ENCODE results near the gene ZNF599. TPM values are rescaled to one million over a fixed set of nuclear protein-coding genes. Genes with fewer than 3 reads are reported as not detected.

ZNF599 gene
- total RNA-seq: 4.6 and 7.7 TPM in 2 replicates

DNA sequence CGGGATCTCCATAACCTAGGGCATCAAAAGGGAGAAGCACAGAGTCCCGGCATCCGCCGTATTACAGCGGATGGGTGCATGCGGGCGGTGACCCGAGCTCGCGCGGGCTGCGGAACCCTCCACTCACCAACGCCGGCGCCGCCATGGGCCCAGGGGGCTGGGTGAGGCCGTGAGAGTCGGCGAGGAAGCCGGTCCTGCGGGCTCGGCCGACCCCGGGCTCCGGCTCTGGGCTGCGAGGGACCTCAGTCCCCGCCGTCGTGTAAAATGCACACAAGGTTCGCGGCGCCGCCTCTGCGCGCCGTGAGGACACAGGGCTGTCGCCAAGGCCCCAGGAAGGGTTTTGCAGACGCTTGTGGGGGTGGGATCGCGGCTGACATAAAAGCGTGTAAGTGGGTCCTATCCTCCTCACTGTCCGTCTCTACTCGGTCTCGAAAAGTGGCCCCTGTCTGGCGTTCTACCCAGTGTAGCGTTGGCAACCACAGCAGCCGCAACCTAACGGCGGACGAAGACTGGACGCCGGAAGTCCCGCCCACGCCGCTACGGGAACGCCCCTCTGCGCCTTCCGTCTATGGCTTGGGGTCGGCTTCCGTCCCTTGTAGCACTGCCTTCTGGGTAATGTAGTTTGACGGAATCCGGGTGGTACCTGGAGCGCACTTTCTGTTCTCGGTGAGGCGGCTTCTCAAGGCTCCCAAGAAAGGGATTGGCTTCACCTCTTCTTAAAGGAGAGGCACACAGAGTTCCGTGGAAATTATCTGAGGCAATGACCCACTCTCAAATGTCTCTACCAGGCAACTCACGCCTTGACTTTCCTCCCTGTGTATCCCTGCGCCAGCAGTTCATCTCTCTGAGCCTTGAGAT, at the start of gene ZNF599:
Gene ZNF599 (minus strand): TSS at position 519 of the 858 bp plus-strand sequence. CDS start 374 bp downstream, at position 145.
- TF ChIP-seq, protein P1, sequence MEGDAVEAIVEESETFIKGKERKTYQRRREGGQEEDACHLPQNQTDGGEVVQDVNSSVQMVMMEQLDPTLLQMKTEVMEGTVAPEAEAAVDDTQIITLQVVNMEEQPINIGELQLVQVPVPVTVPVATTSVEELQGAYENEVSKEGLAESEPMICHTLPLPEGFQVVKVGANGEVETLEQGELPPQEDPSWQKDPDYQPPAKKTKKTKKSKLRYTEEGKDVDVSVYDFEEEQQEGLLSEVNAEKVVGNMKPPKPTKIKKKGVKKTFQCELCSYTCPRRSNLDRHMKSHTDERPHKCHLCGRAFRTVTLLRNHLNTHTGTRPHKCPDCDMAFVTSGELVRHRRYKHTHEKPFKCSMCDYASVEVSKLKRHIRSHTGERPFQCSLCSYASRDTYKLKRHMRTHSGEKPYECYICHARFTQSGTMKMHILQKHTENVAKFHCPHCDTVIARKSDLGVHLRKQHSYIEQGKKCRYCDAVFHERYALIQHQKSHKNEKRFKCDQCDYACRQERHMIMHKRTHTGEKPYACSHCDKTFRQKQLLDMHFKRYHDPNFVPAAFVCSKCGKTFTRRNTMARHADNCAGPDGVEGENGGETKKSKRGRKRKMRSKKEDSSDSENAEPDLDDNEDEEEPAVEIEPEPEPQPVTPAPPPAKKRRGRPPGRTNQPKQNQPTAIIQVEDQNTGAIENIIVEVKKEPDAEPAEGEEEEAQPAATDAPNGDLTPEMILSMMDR (IDR thresholded peaks at IDR 0.05; ENCODE audit: insufficient read depth, low read length, poor library complexity, severe bottlenecking): no peak
- DNase-seq (ENCODE audit: low read depth): peak; percentile 65
- peak within 1 kb of the TSS; percentile 78 for H3K4me3 ChIP-seq (ENCODE audit: low read depth, low read length)
- no peaks in the 10 kb centered on the region for H3K27me3 ChIP-seq (ENCODE audit: control insufficient read depth, insufficient read depth, low read length)
- H3K36me3 ChIP-seq (ENCODE audit: control insufficient read depth, insufficient read depth, low read length): no peaks in the 10 kb centered on the region

DNA sequence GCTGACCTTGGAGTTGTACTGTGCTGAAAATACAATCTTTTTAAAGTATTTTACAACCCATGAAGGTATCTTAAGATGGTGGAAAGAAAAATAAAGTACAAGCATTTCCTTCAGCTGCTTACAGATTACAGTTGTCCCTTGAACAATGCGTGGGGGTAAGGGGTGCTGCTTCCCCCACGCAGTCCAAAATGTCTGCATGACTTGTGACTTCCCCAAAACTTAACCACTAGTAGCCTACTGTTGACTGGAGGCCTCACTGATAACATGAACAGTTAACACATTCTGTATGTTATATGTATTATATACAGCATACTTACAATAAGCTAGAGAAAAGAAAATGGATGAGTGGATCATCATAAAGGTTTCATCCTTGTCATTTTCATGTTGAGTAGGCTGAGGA, 45.3 kb upstream of the ZNF599 start:
- no peaks in the 10 kb centered on the region for H3K36me3 ChIP-seq (ENCODE audit: control insufficient read depth, insufficient read depth, low read length)
- TF ChIP-seq, protein P1 (IDR thresholded peaks at IDR 0.05; ENCODE audit: insufficient read depth, low read length, poor library complexity, severe bottlenecking): no peak
- DNase-seq (ENCODE audit: low read depth): no peak
- H3K27me3 ChIP-seq (ENCODE audit: control insufficient read depth, insufficient read depth, low read length): no peaks in the 10 kb centered on the region
- H3K4me3 ChIP-seq (ENCODE audit: low read depth, low read length): no peak overlapping the region

DNA sequence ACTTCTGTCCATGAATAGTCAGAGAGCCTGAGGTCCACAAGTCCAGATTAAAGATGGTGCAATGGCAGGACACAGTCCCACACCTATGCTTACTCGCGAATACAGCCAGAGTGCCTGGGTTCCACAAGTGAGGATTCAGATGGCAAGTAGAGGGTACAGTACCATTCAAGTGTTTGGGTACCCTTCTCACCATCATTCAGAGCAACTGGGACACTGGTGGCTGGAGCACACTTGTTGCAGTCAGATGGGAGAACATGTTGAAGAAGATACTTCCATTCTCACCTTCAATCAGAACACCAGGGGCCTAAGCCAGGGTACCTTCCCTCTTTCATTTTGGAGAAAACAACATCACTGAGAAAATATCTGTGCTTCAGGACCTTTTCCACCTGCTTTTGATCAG, 43.7 kb upstream of the ZNF599 start:
- Histone ChIP-seq H3K36me3 (ENCODE audit: control insufficient read depth, insufficient read depth, low read length) (no peaks in the 10 kb centered on the region), H3K4me3 (ENCODE audit: low read depth, low read length) (no peak overlapping the region), H3K27me3 (ENCODE audit: control insufficient read depth, insufficient read depth, low read length) (no peaks in the 10 kb centered on the region)
- TF ChIP-seq, protein P1 (IDR thresholded peaks at IDR 0.05; ENCODE audit: insufficient read depth, low read length, poor library complexity, severe bottlenecking): no peak
- no peak for DNase-seq (ENCODE audit: low read depth)

DNA sequence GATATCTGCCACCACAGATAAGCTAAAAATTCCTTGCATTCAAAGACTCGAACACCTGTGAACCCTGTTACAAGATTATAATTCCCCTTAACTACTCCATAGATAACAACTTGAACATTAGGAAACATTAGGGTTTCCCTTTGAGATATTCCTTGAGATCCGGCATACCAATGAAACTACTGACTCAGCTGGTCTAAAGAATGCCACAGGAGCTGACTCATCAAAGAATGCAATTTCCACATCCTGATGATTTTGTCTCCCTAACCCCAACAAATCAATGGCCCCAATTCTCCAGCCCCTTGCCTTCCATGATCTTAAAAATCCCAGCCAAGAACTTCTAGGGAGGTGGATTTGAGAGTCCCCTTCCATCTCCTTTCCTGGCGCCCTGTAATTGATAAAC, 35.6 kb upstream of the ZNF599 start:
- Histone ChIP-seq H3K36me3 (ENCODE audit: control insufficient read depth, insufficient read depth, low read length) (no peaks in the 10 kb centered on the region), H3K4me3 (ENCODE audit: low read depth, low read length) (no peak overlapping the region), H3K27me3 (ENCODE audit: control insufficient read depth, insufficient read depth, low read length) (no peaks in the 10 kb centered on the region)
- peak; percentile 2 for DNase-seq (ENCODE audit: low read depth)
- TF ChIP-seq, protein P1 (IDR thresholded peaks at IDR 0.05; ENCODE audit: insufficient read depth, low read length, poor library complexity, severe bottlenecking): no peak

DNA sequence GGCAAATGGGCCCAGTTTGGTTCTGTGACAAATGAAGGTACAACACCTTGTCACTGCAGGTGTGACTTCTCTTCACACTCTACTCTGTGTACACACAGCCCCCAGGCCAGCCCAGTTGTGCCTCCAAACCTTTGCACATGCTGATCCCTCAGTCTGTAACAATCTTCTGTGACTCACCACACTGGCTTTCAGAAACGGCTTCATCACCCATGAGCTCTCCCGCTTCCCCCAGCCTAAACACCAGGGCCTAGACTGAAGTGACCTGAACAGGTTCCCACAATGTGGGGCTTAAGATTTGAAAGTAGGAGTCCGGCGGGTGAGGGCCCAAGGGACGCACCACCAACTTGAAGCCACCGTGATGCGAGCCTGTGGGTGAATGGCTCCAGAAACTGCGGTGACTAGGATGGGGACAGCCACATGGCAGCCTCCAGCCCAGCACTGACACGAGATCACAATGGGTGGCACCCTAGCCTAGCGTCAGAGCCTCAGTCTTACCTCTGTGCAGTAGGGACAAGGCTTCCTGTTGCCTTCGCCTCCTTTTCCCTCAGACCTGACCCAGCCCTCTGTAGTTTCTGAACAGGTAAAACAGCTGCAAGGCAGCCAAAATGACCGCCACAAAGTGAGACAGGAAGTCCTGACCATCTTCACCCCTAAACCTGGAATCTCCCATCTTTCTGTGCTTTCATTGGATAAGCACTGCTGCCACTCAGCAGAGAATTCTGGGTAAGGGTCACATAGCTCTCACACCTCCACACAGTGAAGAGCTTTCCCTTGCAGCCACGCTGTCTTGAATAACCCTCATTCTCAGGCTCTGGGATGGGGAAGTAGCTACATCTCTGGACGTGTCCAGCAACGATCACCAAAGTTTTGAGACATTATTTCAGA, 34.2 kb upstream of the ZNF599 start:
- no peaks in the 10 kb centered on the region for H3K36me3 ChIP-seq (ENCODE audit: control insufficient read depth, insufficient read depth, low read length)
- H3K4me3 ChIP-seq (ENCODE audit: low read depth, low read length): no peak overlapping the region
- no peak for DNase-seq (ENCODE audit: low read depth)
- TF ChIP-seq, protein P1 (IDR thresholded peaks at IDR 0.05; ENCODE audit: insufficient read depth, low read length, poor library complexity, severe bottlenecking): no peak
- H3K27me3 ChIP-seq (ENCODE audit: control insufficient read depth, insufficient read depth, low read length): no peaks in the 10 kb centered on the region

All from kidney epithelial cell (primary cell).